ENCODE data around the gene ZCCHC2. TPM values are rescaled to one million over a fixed set of nuclear protein-coding genes. Genes with fewer than 3 reads are reported as not detected.
A peak's percentile ranks its signal among the peaks of the same experiment; 100 is the strongest.

The ZCCHC2 gene
- total and polyA plus RNA-seq, 2 of the 13 experiments (the other 11 are each of a cell fraction or from before 2014, with no cell fraction given), result 62.5 to 76.1 TPM

DNA sequence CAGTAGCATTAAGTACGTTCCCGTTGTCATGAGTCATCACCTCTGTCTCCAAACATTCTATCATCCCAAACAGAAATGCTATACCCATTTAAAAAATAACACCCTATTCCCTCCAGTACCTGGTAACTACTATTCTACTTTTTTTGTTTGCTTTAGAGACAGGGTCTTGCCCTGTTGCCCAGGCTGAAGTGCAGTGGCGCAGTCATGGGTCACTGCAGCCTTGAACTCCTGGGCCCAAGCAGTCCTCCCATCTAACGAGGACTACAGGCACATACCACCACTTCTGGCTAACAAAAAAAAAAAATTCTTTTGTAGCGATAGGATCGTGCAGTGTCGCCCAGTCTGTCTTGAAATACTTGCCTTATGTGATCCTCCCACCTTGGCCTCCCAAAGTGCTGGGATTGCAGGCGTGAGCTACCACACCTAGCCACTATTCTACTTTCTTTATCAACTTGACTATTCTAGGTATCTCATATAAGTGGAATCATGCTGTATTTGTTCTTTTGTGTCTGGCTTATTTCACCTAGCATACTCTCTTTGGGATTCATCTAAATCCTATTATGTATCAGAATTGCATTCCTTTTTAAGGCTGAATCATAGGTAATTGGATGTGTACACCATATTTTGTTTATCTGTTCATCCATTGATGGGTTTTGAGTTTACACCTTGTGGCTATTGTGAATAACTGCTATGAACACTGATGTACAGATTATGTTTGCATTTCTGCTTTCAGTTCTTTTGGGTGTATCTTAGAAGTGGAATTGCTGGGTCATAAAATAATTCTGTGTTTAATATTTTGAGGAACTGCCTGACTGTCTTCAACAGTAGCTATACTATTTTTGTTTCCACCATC, 14.4 kb downstream of the ZCCHC2 start (continued):
- TF ChIP-seq ZFP90 (CRISPR knock-in tag; IDR thresholded peaks at IDR 0.05; ENCODE audit: borderline replicate concordance) (no peak), CBX5 (CRISPR knock-in tag; IDR thresholded peaks at IDR 0.05; ENCODE audit: borderline replicate concordance) (no peak), ZKSCAN5 (CRISPR knock-in tag; IDR thresholded peaks at IDR 0.05) (no peak), NR2F2 (IDR thresholded peaks at IDR 0.05; ENCODE audit: borderline replicate concordance, low read depth) (peak; percentile 32; the same call in 1 of the 2 replicates), SOX5 (CRISPR knock-in tag; IDR thresholded peaks at IDR 0.05; ENCODE audit: borderline replicate concordance) (peak; percentile 15; the same call in 1 of the 2 replicates), ZNF121 (CRISPR knock-in tag; IDR thresholded peaks at IDR 0.05) (peak; percentile 97), ZNF33B (CRISPR knock-in tag; IDR thresholded peaks at IDR 0.05) (no peak), ZNF572 (CRISPR knock-in tag; IDR thresholded peaks at IDR 0.05) (no peak), ZMYM4 (CRISPR knock-in tag; IDR thresholded peaks at IDR 0.05) (peak; percentile 53), ZMYM3 (CRISPR knock-in tag; IDR thresholded peaks at IDR 0.05) (peak; percentile 69), EP300 (IDR thresholded peaks at IDR 0.05; ENCODE audit: low read depth in 2 of 2, low read length in 2 of 2) (0 out of 4 replicates have a peak, but pooled peaks of 1 of the 2 experiments have one; percentile 8), EP300 (CRISPR knock-in tag; IDR thresholded peaks at IDR 0.05; ENCODE audit: borderline replicate concordance) (no peak), NR2C2 (CRISPR knock-in tag; IDR thresholded peaks at IDR 0.05; ENCODE audit: borderline replicate concordance) (peak; percentile 60; the same call in 1 of the 2 replicates), FOSL2 (CRISPR knock-in tag; IDR thresholded peaks at IDR 0.05) (peak; percentile 51; the same call in 1 of the 2 replicates), ADNP (CRISPR knock-in tag; IDR thresholded peaks at IDR 0.05) (no peak)
- TF ChIP-seq, protein P1, sequence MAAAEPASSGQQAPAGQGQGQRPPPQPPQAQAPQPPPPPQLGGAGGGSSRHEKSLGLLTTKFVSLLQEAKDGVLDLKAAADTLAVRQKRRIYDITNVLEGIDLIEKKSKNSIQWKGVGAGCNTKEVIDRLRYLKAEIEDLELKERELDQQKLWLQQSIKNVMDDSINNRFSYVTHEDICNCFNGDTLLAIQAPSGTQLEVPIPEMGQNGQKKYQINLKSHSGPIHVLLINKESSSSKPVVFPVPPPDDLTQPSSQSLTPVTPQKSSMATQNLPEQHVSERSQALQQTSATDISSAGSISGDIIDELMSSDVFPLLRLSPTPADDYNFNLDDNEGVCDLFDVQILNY (CRISPR knock-in tag; conservative IDR thresholded peaks at IDR 0.05), result no peak
- TF ChIP-seq, protein P2, sequence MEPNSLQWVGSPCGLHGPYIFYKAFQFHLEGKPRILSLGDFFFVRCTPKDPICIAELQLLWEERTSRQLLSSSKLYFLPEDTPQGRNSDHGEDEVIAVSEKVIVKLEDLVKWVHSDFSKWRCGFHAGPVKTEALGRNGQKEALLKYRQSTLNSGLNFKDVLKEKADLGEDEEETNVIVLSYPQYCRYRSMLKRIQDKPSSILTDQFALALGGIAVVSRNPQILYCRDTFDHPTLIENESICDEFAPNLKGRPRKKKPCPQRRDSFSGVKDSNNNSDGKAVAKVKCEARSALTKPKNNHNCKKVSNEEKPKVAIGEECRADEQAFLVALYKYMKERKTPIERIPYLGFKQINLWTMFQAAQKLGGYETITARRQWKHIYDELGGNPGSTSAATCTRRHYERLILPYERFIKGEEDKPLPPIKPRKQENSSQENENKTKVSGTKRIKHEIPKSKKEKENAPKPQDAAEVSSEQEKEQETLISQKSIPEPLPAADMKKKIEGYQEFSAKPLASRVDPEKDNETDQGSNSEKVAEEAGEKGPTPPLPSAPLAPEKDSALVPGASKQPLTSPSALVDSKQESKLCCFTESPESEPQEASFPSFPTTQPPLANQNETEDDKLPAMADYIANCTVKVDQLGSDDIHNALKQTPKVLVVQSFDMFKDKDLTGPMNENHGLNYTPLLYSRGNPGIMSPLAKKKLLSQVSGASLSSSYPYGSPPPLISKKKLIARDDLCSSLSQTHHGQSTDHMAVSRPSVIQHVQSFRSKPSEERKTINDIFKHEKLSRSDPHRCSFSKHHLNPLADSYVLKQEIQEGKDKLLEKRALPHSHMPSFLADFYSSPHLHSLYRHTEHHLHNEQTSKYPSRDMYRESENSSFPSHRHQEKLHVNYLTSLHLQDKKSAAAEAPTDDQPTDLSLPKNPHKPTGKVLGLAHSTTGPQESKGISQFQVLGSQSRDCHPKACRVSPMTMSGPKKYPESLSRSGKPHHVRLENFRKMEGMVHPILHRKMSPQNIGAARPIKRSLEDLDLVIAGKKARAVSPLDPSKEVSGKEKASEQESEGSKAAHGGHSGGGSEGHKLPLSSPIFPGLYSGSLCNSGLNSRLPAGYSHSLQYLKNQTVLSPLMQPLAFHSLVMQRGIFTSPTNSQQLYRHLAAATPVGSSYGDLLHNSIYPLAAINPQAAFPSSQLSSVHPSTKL (CRISPR knock-in tag; IDR thresholded peaks at IDR 0.05), result peak; percentile 28; the same call in 1 of the 2 replicates
